Measurements from ENCODE around the gene NUDT13. TPM values are rescaled to one million over a fixed set of nuclear protein-coding genes. Genes with fewer than 3 reads are reported as not detected.
A peak's percentile ranks its signal among the peaks of the same experiment; 100 is the strongest.

NUDT13 gene
- total RNA-seq, 5 donors from 2014 or later (not counting 1 experiment from before 2014, with no cell fraction given), result 0.49 to 3.3 (median 2.2) TPM

GRCh38 chr10:73163096-73163495 lies 52.8 kb downstream of the NUDT13 start:
- Mint-ChIP-seq H3K27me3 (no peaks in the 10 kb centered on the region), H3K4me1 (peaks cover 66 to 68% (median 67%) of the 10 kb centered on the region in 3 donors), H3K27ac (no peak overlapping the region), H3K4me3 (peak overlapping the region in 1 of 3 donors; percentile 29), H3K9me3 (no peaks in the 10 kb centered on the region), H3K36me3 (peaks cover 24% of the 10 kb centered on the region)
- H3K36me3 ChIP-seq (ENCODE audit: control insufficient read depth in 2 of 2, extremely low read depth in 1 of 2, insufficient read depth in 1 of 2, low read length in 1 of 2), result peaks cover 3 to 26% of the 10 kb centered on the region in 2 donors
- ATAC-seq (replicated peaks in 1 of 4) (no peak), DNase-seq (no peak)
- H3K9me3 ChIP-seq, result no peaks in the 10 kb centered on the region
- H3K4me3 ChIP-seq (ENCODE audit: control insufficient read depth in 1 of 2, extremely low read depth in 1 of 2, low read length in 1 of 2), result no peak overlapping the region
- H3K27ac ChIP-seq (ENCODE audit: low read length), result no peak overlapping the region
- CTCF ChIA-PET, result no interaction called here
- 100% methylated on average over 2 of the region's 2 CpGs for WGBS (ENCODE audit: insufficient coverage)
- H3K4me1 ChIP-seq (ENCODE audit: control insufficient read depth in 1 of 2, extremely low read depth in 1 of 2, insufficient read depth in 2 of 2, low read length in 2 of 2), result peaks cover 11 to 25% of the 10 kb centered on the region in 2 experiments
- POLR2A ChIA-PET, result interaction anchor here (0.5 to 1.1 kb wide), 4 partner anchors 67 to 299 kb away, joined by 3 to 6 read pairs (median 4); no protein-coding TSS in a partner anchor
- no peaks in the 10 kb centered on the region for H3K27me3 ChIP-seq (replicated peaks in 1 of 2; ENCODE audit: control insufficient read depth in 2 of 2, extremely low read depth in 1 of 2, insufficient read depth in 2 of 2, low read length in 1 of 2)

GRCh38 chr10:73166972-73167371 lies 56.7 kb downstream of the NUDT13 start:
- H3K4me1 ChIP-seq (ENCODE audit: control insufficient read depth in 1 of 2, extremely low read depth in 1 of 2, insufficient read depth in 2 of 2, low read length in 2 of 2), result peaks cover 23 to 29% of the 10 kb centered on the region in 2 experiments
- Mint-ChIP-seq H3K9me3 (no peaks in the 10 kb centered on the region), H3K36me3 (peaks cover 7% of the 10 kb centered on the region), H3K27ac (peak overlapping the region; percentile 97 to 99), H3K4me1 (peaks cover 51 to 57% (median 52%) of the 10 kb centered on the region in 3 donors), H3K27me3 (no peaks in the 10 kb centered on the region), H3K4me3 (peak overlapping the region; percentile 97 to 100 (median 100))
- peaks cover 3 to 17% of the 10 kb centered on the region in 2 donors for H3K36me3 ChIP-seq (ENCODE audit: control insufficient read depth in 2 of 2, extremely low read depth in 1 of 2, insufficient read depth in 1 of 2, low read length in 1 of 2)
- CTCF ChIA-PET, result interaction anchor here in 1 of 2 donors (1.1 kb wide), 1 partner anchor 72 kb away, joined by 4 read pairs; no protein-coding TSS in a partner anchor
- no peaks in the 10 kb centered on the region for H3K9me3 ChIP-seq
- ATAC-seq (replicated peaks in 1 of 4) (no peak), DNase-seq (no peak)
- H3K27ac ChIP-seq (ENCODE audit: low read length), result peak overlapping the region; percentile 95
- peak overlapping the region; percentile 87 to 98 for H3K4me3 ChIP-seq (ENCODE audit: control insufficient read depth in 1 of 2, extremely low read depth in 1 of 2, low read length in 1 of 2)
- no CpG with 5 or more reads among the region's 2 CpGs for WGBS (ENCODE audit: insufficient coverage)
- no peaks in the 10 kb centered on the region for H3K27me3 ChIP-seq (replicated peaks in 1 of 2; ENCODE audit: control insufficient read depth in 2 of 2, extremely low read depth in 1 of 2, insufficient read depth in 2 of 2, low read length in 1 of 2)
- POLR2A ChIA-PET, result no interaction called here

- DNase-seq (peak in 1 of 35 experiments; percentile 1), ATAC-seq (replicated peaks in 1 of 4) (no peak)
- Histone ChIP-seq H3K9me3 (no peaks in the 10 kb centered on the region), H3K27me3 (replicated peaks in 1 of 2; ENCODE audit: control insufficient read depth in 2 of 2, extremely low read depth in 1 of 2, insufficient read depth in 2 of 2, low read length in 1 of 2) (no peaks in the 10 kb centered on the region), H3K4me1 (ENCODE audit: control insufficient read depth in 1 of 2, extremely low read depth in 1 of 2, insufficient read depth in 2 of 2, low read length in 2 of 2) (peaks cover 23 to 29% of the 10 kb centered on the region in 2 experiments), H3K36me3 (ENCODE audit: control insufficient read depth in 2 of 2, extremely low read depth in 1 of 2, insufficient read depth in 1 of 2, low read length in 1 of 2) (peaks cover 3 to 16% of the 10 kb centered on the region in 2 donors), H3K27ac (ENCODE audit: low read length) (peak overlapping the region; percentile 95), H3K4me3 (ENCODE audit: control insufficient read depth in 1 of 2, extremely low read depth in 1 of 2, low read length in 1 of 2) (peak overlapping the region; percentile 87 to 98)
- H3K27me3 Mint-ChIP-seq, result no peaks in the 10 kb centered on the region
- H3K27ac Mint-ChIP-seq, result peak overlapping the region; percentile 97 to 99
- H3K36me3 Mint-ChIP-seq, result peaks cover 4% of the 10 kb centered on the region
- WGBS (ENCODE audit: insufficient coverage), result 7% methylated on average over 5 of the region's 5 CpGs
- peaks cover 47 to 56% (median 47%) of the 10 kb centered on the region in 3 donors for H3K4me1 Mint-ChIP-seq
- no peaks in the 10 kb centered on the region for H3K9me3 Mint-ChIP-seq
- ChIA-PET POLR2A (no interaction called here), CTCF (interaction anchor here in 1 of 2 donors (1.9 kb wide), 1 partner anchor 71 kb away, joined by 13 read pairs; the partner anchor contains the start of gene P4HA1)
- H3K4me3 Mint-ChIP-seq, result peak overlapping the region; percentile 97 to 100 (median 100)
Observed at GRCh38 chr10:73167458-73167782, 57.2 kb downstream of the NUDT13 start.

GRCh38 chr10:73167783-73168464 lies 57.7 kb downstream of the NUDT13 start, which contains the start of the genes ECD and FAM149B1:
TSS of gene ECD (minus strand) at chr10:73168008. CDS start at chr10:73163937, 4,071 bp downstream.
TSS of gene FAM149B1 (plus strand) at chr10:73168119. CDS start at chr10:73168340, 221 bp downstream.
- Histone ChIP-seq H3K9me3 (no peaks in the 10 kb centered on the region), H3K36me3 (ENCODE audit: control insufficient read depth in 2 of 2, extremely low read depth in 1 of 2, insufficient read depth in 1 of 2, low read length in 1 of 2) (peaks cover 3 to 12% of the 10 kb centered on the region in 2 donors), H3K27ac (ENCODE audit: low read length) (peak within 1 kb of the TSS; percentile 95), H3K4me3 (ENCODE audit: control insufficient read depth in 1 of 2, extremely low read depth in 1 of 2, low read length in 1 of 2) (peak within 1 kb of the TSS; percentile 87 to 98), H3K4me1 (ENCODE audit: control insufficient read depth in 1 of 2, extremely low read depth in 1 of 2, insufficient read depth in 2 of 2, low read length in 2 of 2) (peaks cover 19 to 26% of the 10 kb centered on the region in 2 experiments), H3K27me3 (replicated peaks in 1 of 2; ENCODE audit: control insufficient read depth in 2 of 2, extremely low read depth in 1 of 2, insufficient read depth in 2 of 2, low read length in 1 of 2) (no peaks in the 10 kb centered on the region)
- peak; percentile 95 to 96 (median 95) for ATAC-seq (replicated peaks in 1 of 4)
- H3K36me3 Mint-ChIP-seq, result peaks cover 4% of the 10 kb centered on the region
- no peaks in the 10 kb centered on the region for H3K9me3 Mint-ChIP-seq
- peak within 1 kb of the TSS; percentile 97 to 100 (median 100) for H3K4me3 Mint-ChIP-seq
- H3K27ac Mint-ChIP-seq, result peak within 1 kb of the TSS; percentile 97 to 99
- CTCF ChIA-PET, result interaction anchor here in 1 of 2 donors (1.2 to 1.9 kb wide), 2 partner anchors 9 to 72 kb away, joined by 13 to 16 read pairs; partner anchors contain the start of gene P4HA1
- peak; percentile 79 to 95 (median 89) for DNase-seq
- H3K27me3 Mint-ChIP-seq, result no peaks in the 10 kb centered on the region
- POLR2A ChIA-PET, result interaction anchor here (0.5 to 1.5 kb wide), 5 partner anchors 24 to 72 kb away, joined by 3 to 14 read pairs (median 6); partner anchors contain the start of gene P4HA1 (in 1 of the 2)
- 0% methylated on average over 33 of the region's 49 CpGs for WGBS (ENCODE audit: insufficient coverage)
- peaks cover 42 to 51% (median 44%) of the 10 kb centered on the region in 3 donors for H3K4me1 Mint-ChIP-seq

GRCh38 chr10:73168465-73168803 lies 58.2 kb downstream of the NUDT13 start:
- Mint-ChIP-seq H3K4me3 (peak overlapping the region; percentile 97 to 100 (median 100)), H3K4me1 (peaks cover 39 to 47% (median 40%) of the 10 kb centered on the region in 3 donors), H3K36me3 (peaks cover 4% of the 10 kb centered on the region), H3K27ac (peak overlapping the region; percentile 84 to 88), H3K9me3 (no peaks in the 10 kb centered on the region), H3K27me3 (no peaks in the 10 kb centered on the region)
- POLR2A ChIA-PET, result interaction anchor here (0.5 to 1.5 kb wide), 5 partner anchors 23 to 73 kb away, joined by 3 to 14 read pairs (median 6); partner anchors contain the start of gene P4HA1 (in 1 of the 2)
- peak in 1 of 4 experiments; percentile 5 for ATAC-seq (replicated peaks in 1 of 4)
- Histone ChIP-seq H3K9me3 (no peaks in the 10 kb centered on the region), H3K27ac (ENCODE audit: low read length) (peak overlapping the region; percentile 95), H3K4me3 (ENCODE audit: control insufficient read depth in 1 of 2, extremely low read depth in 1 of 2, low read length in 1 of 2) (peak overlapping the region; percentile 87 to 98), H3K36me3 (ENCODE audit: control insufficient read depth in 2 of 2, extremely low read depth in 1 of 2, insufficient read depth in 1 of 2, low read length in 1 of 2) (peaks cover 0 to 8% of the 10 kb centered on the region in 2 donors), H3K27me3 (replicated peaks in 1 of 2; ENCODE audit: control insufficient read depth in 2 of 2, extremely low read depth in 1 of 2, insufficient read depth in 2 of 2, low read length in 1 of 2) (no peaks in the 10 kb centered on the region), H3K4me1 (ENCODE audit: control insufficient read depth in 1 of 2, extremely low read depth in 1 of 2, insufficient read depth in 2 of 2, low read length in 2 of 2) (peaks cover 17 to 23% of the 10 kb centered on the region in 2 experiments)
- CTCF ChIA-PET, result interaction anchor here in 1 of 2 donors (1.2 to 1.9 kb wide), 2 partner anchors 9 to 72 kb away, joined by 13 to 16 read pairs; partner anchors contain the start of gene P4HA1
- 7% methylated on average over 2 of the region's 6 CpGs for WGBS (ENCODE audit: insufficient coverage)
- no peak for DNase-seq

- Mint-ChIP-seq H3K4me1 (peaks cover 34 to 41% (median 35%) of the 10 kb centered on the region in 3 donors), H3K9me3 (no peaks in the 10 kb centered on the region), H3K36me3 (peaks cover 4% of the 10 kb centered on the region), H3K27me3 (no peaks in the 10 kb centered on the region), H3K27ac (no peak overlapping the region), H3K4me3 (peak overlapping the region; percentile 49 to 97 (median 56))
- H3K4me1 ChIP-seq (ENCODE audit: control insufficient read depth in 1 of 2, extremely low read depth in 1 of 2, insufficient read depth in 2 of 2, low read length in 2 of 2), result peaks cover 17 to 21% of the 10 kb centered on the region in 2 experiments
- H3K36me3 ChIP-seq (ENCODE audit: control insufficient read depth in 2 of 2, extremely low read depth in 1 of 2, insufficient read depth in 1 of 2, low read length in 1 of 2), result peaks cover 0 to 4% of the 10 kb centered on the region in 2 donors
- no peak overlapping the region for H3K4me3 ChIP-seq (ENCODE audit: control insufficient read depth in 1 of 2, extremely low read depth in 1 of 2, low read length in 1 of 2)
- no peak for ATAC-seq (replicated peaks in 1 of 4)
- no peak overlapping the region for H3K27ac ChIP-seq (ENCODE audit: low read length)
- WGBS (ENCODE audit: insufficient coverage), result no CpG with 5 or more reads among the region's 3 CpGs
- POLR2A ChIA-PET, result interaction anchor here (0.5 to 1.5 kb wide), 4 partner anchors 72 to 77 kb away, joined by 3 to 14 read pairs (median 3); partner anchors contain the start of gene P4HA1 (in 1 of the 2)
- H3K9me3 ChIP-seq, result no peaks in the 10 kb centered on the region
- CTCF ChIA-PET, result interaction anchor here (0.8 to 4.0 kb wide), 9 partner anchors 8 to 84 kb away, joined by 3 to 20 read pairs (median 4); partner anchors contain the start of gene P4HA1 (in 1 of the 2)
- no peaks in the 10 kb centered on the region for H3K27me3 ChIP-seq (replicated peaks in 1 of 2; ENCODE audit: control insufficient read depth in 2 of 2, extremely low read depth in 1 of 2, insufficient read depth in 2 of 2, low read length in 1 of 2)
- DNase-seq, result no peak
Observed at GRCh38 chr10:73169320-73169719, 59.1 kb downstream of the NUDT13 start.

Measured in T-cell (primary cell).